Naive thymus-derived CD4-positive, alpha-beta T cell (primary cell): ENCODE data around the gene LRG1. TPM values are rescaled to one million over a fixed set of nuclear protein-coding genes. Genes with fewer than 3 reads are reported as not detected.

Experiments used
- ATAC-seq: fragments of 150-1000 bp; cut with Tn5 transposase; 2 replicates; pipeline ENCODE4 v1.10.0; 2021; ENCODE audit warnings: mild to moderate bottlenecking, moderate library complexity
- CTCF ChIA-PET: fragments of 350-600 bp; sonication (Branson Sonifier 250); formaldehyde crosslinking; loops from one replicate; lab custom pipeline; 2021; ENCODE audit warnings: antibody characterized with exemption; lab: Charles Lee
- POLR2A ChIA-PET: fragments of 350-600 bp; sonication (Branson Sonifier 250); formaldehyde crosslinking; loops from one replicate; lab custom pipeline; 2021; ENCODE audit warnings: antibody characterized with exemption, inconsistent platforms; lab: Charles Lee
- DNase-seq, 9 donors: peaks; one replicate each; pipeline versions ENCODE4 v3.0.0 to v3.0.0-alpha.2; 2020 to 2022; ENCODE audit warnings: mixed read lengths in 1 of 9
- H3K27ac ChIP-seq: one replicate; pipeline ENCODE4 v1.7.0; 2013; ENCODE audit warnings: mild to moderate bottlenecking, low read depth, low read length, moderate library complexity
- H3K27me3 ChIP-seq, 2 donors: one replicate each; pipeline ENCODE4 v1.7.0; 2013; ENCODE audit warnings: low read length in 2 of 2, mild to moderate bottlenecking in 2 of 2, moderate library complexity in 2 of 2; ENCODE audit not compliant: control insufficient read depth in 2 of 2, insufficient read depth in 2 of 2
- H3K36me3 ChIP-seq, 3 experiments: 1 replicate in 2 of 3; 2 replicates in 1 of 3; pipeline ENCODE4 v1.7.0; 2013; ENCODE audit warnings: low read length in 3 of 3, mild to moderate bottlenecking in 3 of 3, moderate library complexity in 1 of 3; ENCODE audit not compliant: insufficient read depth in 3 of 3, control insufficient read depth in 2 of 3
- H3K4me1 ChIP-seq, 2 donors: one replicate each; pipeline ENCODE4 v1.7.0; 2013; ENCODE audit warnings: low read length in 2 of 2, mild to moderate bottlenecking in 2 of 2, moderate library complexity in 1 of 2; ENCODE audit not compliant: control insufficient read depth in 2 of 2, insufficient read depth in 2 of 2
- H3K4me3 ChIP-seq: 2 replicates; pipeline ENCODE4 v1.7.0; 2013; ENCODE audit warnings: mild to moderate bottlenecking, low read length
- H3K9me3 ChIP-seq, 3 experiments: 1 replicate in 2 of 3; 2 replicates in 1 of 3; pipeline ENCODE4 v1.7.0; 2013; ENCODE audit warnings: low read length in 3 of 3; ENCODE audit not compliant: control insufficient read depth in 2 of 3
- H3K27ac Mint-ChIP-seq, 9 donors: one replicate each; pipeline ENCODE4 v1.8.0; 2020 to 2022; ENCODE audit warnings: mixed read lengths in 9 of 9, mild to moderate bottlenecking in 8 of 9, moderate library complexity in 5 of 9, inconsistent platforms in 2 of 9
- H3K27me3 Mint-ChIP-seq, 5 donors: one replicate each; pipeline ENCODE4 v1.8.0; 2021 to 2022; ENCODE audit warnings: mixed read lengths in 5 of 5, mild to moderate bottlenecking in 1 of 5
- H3K36me3 Mint-ChIP-seq, 5 donors: one replicate each; pipeline ENCODE4 v1.8.0; 2020 to 2022; ENCODE audit warnings: mixed read lengths in 5 of 5, mild to moderate bottlenecking in 3 of 5, inconsistent platforms in 1 of 5
- H3K4me1 Mint-ChIP-seq, 7 donors: one replicate each; pipeline ENCODE4 v1.8.0; 2020 to 2022; ENCODE audit warnings: mixed read lengths in 7 of 7, mild to moderate bottlenecking in 3 of 7, inconsistent platforms in 1 of 7
- H3K4me3 Mint-ChIP-seq, 10 donors: one replicate each; pipeline ENCODE4 v1.8.0; 2020 to 2022; ENCODE audit warnings: mild to moderate bottlenecking in 10 of 10, mixed read lengths in 10 of 10, moderate library complexity in 6 of 10, inconsistent platforms in 2 of 10
- H3K9me3 Mint-ChIP-seq, 11 donors: one replicate each; pipeline ENCODE4 v1.8.0; 2020 to 2022; ENCODE audit warnings: mixed read lengths in 11 of 11, mild to moderate bottlenecking in 4 of 11, inconsistent platforms in 1 of 11, moderate library complexity in 1 of 11
- intact Hi-C, 2 donors: fragments of 100-400 bp; cut with micrococcal nuclease; formaldehyde crosslinking; loops; one replicate each; pipeline ENCODE4 v1.15.1; 2023
- polyA plus RNA-seq, 2 donors: library from polyadenylated mRNA; unstranded; fragments of 300-500 nt; fragmentation: Illumina TruSeq; gene quantifications; one replicate each; pipeline ENCODE4 v1.2.3, GENCODE V29; 2021
- total RNA-seq, 6 experiments: library from RNA in 5 of 6; stranded (reverse) in 5 of 6; gene quantifications; 1 replicate in 5 of 6; 2 replicates in 1 of 6; pipeline ENCODE4 v1.2.3 and lab custom pipeline; 2021 to 2026

Gene LRG1
- total and polyA plus RNA-seq, 7 experiments from 2014 or later = 0.06 to 1.6 (median 0.50) TPM; not detected in 3

DNA sequence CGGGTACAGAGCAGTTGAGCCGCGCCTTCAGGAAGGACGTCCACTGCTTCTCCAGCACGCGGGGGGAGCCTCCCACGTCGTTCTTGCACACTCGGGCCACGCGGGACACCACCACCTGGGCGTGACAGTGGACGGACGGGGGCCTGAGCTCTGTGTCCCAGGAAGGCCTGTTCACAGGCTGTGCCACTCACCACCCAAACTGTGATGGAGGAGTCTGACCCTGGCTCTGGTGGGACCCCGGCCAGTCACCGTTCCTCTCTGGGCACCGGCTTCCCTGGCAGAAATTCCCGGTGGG, 12.6 kb upstream of the LRG1 start:
- ChIA-PET POLR2A (no interaction called here), CTCF (no interaction called here)
- DNase-seq (no peak), ATAC-seq (no peak)
- H3K36me3 ChIP-seq = no peaks in the 10 kb centered on the region
- peaks cover 0 to 6% (median 0%) of the 10 kb centered on the region in 11 donors for H3K9me3 Mint-ChIP-seq
- H3K4me1 ChIP-seq = no peaks in the 10 kb centered on the region
- H3K9me3 ChIP-seq = no peaks in the 10 kb centered on the region
- no peak overlapping the region for H3K4me3 ChIP-seq
- no peak overlapping the region for H3K27ac ChIP-seq
- intact Hi-C loops = no loop called here
- H3K4me3 Mint-ChIP-seq = no peak overlapping the region
- no peak overlapping the region for H3K27ac Mint-ChIP-seq
- peaks cover 0 to 10% (median 0%) of the 10 kb centered on the region in 7 donors for H3K4me1 Mint-ChIP-seq
- peaks cover 0 to 4% (median 0%) of the 10 kb centered on the region in 5 donors for H3K36me3 Mint-ChIP-seq
- H3K27me3 Mint-ChIP-seq = peaks cover 0 to 26% (median 6%) of the 10 kb centered on the region in 5 donors
- no peaks in the 10 kb centered on the region for H3K27me3 ChIP-seq

DNA sequence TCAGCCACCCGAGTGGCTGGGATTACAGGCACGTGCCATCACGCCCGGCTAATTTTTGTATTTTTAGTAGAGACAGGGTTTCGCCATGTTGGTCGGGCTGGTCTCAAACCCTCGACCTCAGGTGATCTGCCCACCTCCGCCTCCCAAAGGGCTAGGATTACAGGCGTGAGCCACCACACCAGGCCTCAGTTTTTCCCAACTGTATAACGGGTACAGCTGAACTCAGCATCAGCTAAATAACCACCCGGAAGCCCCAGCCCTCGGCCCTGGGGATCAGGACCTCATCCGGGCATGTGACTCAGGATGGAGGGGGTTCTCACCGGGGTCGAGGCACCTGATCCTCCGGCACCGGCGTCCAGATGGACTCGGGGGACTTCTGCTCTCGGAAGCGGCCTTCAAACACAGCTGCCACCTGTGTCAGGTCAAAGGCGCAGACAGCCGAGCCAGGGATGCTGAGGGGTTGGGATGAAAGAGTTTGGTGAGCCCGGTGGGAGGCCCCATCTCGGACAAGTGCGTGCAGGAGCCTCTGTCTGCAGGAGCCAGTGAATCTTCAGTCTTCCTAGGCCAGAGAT, 10.7 kb upstream of the LRG1 start:
- Histone ChIP-seq H3K36me3 (no peaks in the 10 kb centered on the region), H3K4me1 (no peaks in the 10 kb centered on the region), H3K9me3 (no peaks in the 10 kb centered on the region), H3K27me3 (no peaks in the 10 kb centered on the region), H3K27ac (no peak overlapping the region), H3K4me3 (no peak overlapping the region)
- Mint-ChIP-seq H3K9me3 (peaks cover 0 to 6% (median 0%) of the 10 kb centered on the region in 11 donors), H3K36me3 (peaks cover 0 to 4% (median 0%) of the 10 kb centered on the region in 5 donors), H3K27ac (no peak overlapping the region), H3K4me3 (no peak overlapping the region), H3K27me3 (peaks cover 0 to 26% (median 6%) of the 10 kb centered on the region in 5 donors), H3K4me1 (peaks cover 0 to 6% (median 0%) of the 10 kb centered on the region in 7 donors)
- ATAC-seq (no peak), DNase-seq (no peak)
- CTCF ChIA-PET = no interaction called here
- POLR2A ChIA-PET = no interaction called here
- intact Hi-C loops = no loop called here

DNA sequence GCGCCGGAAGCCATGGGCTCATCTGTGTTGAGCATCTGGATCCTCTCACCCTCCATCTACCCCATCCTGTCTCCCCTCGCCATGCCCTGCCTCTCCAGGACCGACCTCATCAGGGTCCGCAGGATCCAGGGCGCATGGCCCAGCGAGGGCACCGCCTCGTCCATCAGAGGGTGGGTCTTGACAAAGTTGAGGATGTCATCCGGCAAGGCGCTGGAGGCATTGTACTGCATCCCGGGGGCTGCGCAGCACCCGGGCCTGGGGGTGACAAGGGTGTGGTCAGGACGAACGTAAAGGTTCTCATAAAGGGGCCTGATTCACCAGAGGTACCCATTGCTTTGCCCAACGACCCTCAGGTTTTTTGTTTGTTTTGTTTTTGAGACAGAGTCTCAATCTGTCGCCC, 10.2 kb upstream of the LRG1 start:
- DNase-seq (no peak), ATAC-seq (no peak)
- peaks cover 0 to 4% (median 0%) of the 10 kb centered on the region in 5 donors for H3K36me3 Mint-ChIP-seq
- H3K4me3 Mint-ChIP-seq = no peak overlapping the region
- Histone ChIP-seq H3K27me3 (no peaks in the 10 kb centered on the region), H3K36me3 (no peaks in the 10 kb centered on the region), H3K27ac (no peak overlapping the region), H3K4me1 (no peaks in the 10 kb centered on the region), H3K9me3 (no peaks in the 10 kb centered on the region), H3K4me3 (no peak overlapping the region)
- peaks cover 0 to 26% (median 6%) of the 10 kb centered on the region in 5 donors for H3K27me3 Mint-ChIP-seq
- ChIA-PET POLR2A (no interaction called here), CTCF (no interaction called here)
- peaks cover 0 to 5% (median 0%) of the 10 kb centered on the region in 7 donors for H3K4me1 Mint-ChIP-seq
- peaks cover 0 to 6% (median 0%) of the 10 kb centered on the region in 11 donors for H3K9me3 Mint-ChIP-seq
- intact Hi-C loops = no loop called here
- no peak overlapping the region for H3K27ac Mint-ChIP-seq

DNA sequence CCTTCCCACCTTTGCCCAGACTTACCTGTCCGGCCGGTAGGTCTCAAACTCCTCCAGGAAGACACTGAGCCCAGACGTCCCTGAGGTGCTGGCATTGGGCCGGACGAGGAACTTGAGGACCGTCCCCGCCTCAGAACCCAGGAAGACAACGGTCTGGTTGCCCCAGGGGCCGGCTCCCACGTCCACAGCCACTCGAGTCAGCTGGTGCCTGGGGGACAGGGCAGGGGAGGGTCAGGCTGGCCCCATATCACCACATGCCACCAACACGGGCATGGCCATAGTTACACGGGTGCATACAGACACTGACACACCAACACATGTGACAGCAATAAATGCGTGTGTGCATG, 8.4 kb upstream of the LRG1 start:
- Mint-ChIP-seq H3K4me1 (peaks cover 0 to 5% (median 0%) of the 10 kb centered on the region in 7 donors), H3K9me3 (peaks cover 0 to 3% (median 0%) of the 10 kb centered on the region in 11 donors), H3K27ac (no peak overlapping the region), H3K27me3 (peaks cover 0 to 20% (median 6%) of the 10 kb centered on the region in 5 donors), H3K36me3 (peaks cover 0 to 4% (median 0%) of the 10 kb centered on the region in 5 donors), H3K4me3 (no peak overlapping the region)
- CTCF ChIA-PET = interaction anchor here (0.7 to 1.0 kb wide), 2 partner anchors 26 to 45 kb away, joined by 3 to 4 read pairs; no protein-coding TSS in a partner anchor
- H3K9me3 ChIP-seq = no peaks in the 10 kb centered on the region
- no peaks in the 10 kb centered on the region for H3K36me3 ChIP-seq
- ATAC-seq (no peak), DNase-seq (no peak)
- no peaks in the 10 kb centered on the region for H3K4me1 ChIP-seq
- no peak overlapping the region for H3K4me3 ChIP-seq
- POLR2A ChIA-PET = no interaction called here
- no peaks in the 10 kb centered on the region for H3K27me3 ChIP-seq
- H3K27ac ChIP-seq = no peak overlapping the region
- intact Hi-C loops = no loop called here

DNA sequence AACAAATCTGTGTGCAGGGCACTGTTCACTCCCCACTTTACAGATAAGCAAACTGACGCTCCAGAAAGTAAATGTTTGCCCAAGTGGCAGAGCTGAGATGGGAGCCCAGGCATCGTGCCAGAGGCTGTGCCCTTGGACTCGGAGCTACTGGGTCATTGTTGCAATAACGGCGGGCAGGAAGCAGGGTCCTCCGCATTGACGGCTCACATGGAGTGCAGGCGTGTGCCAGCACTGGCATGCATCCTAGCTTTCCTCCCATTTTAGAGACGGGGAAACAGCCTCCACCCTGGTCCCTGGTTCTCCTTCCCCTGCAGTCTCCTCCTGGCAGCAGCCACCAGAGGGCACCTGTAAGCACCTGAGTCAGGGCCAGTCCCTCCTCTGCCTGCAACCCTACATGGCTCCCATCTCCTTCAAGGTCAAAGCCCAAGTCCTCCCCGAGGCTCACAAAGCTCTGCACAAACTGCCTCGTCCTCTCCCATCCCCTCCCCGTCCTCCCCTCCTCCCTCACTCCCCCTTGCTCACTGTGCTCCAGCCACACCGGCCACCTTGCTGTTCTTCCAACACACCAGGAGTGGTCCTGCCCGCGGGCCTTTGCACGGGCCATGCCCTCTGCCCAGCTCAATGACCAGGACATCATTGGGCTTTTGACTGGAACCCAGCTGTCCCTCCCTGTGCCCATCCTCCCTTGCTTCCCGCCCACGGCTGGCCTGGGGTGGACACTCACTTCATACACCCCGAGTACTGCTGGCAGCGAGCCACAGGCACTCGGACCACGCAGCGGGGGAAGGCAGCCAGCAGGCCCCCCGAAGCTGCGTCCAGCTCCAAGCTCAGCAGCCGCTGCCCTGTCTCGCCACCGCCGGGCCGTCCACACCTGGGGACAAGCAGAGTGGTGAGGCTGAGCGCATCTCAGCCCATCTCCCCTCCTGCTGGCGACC, 7.7 kb upstream of the LRG1 start:
- H3K4me1 Mint-ChIP-seq = peaks cover 0 to 5% (median 0%) of the 10 kb centered on the region in 7 donors
- POLR2A ChIA-PET = no interaction called here
- H3K27me3 Mint-ChIP-seq = peaks cover 0 to 14% (median 6%) of the 10 kb centered on the region in 5 donors
- no peak for ATAC-seq
- Histone ChIP-seq H3K4me3 (no peak overlapping the region), H3K36me3 (no peaks in the 10 kb centered on the region), H3K27ac (no peak overlapping the region), H3K27me3 (no peaks in the 10 kb centered on the region), H3K4me1 (no peaks in the 10 kb centered on the region), H3K9me3 (no peaks in the 10 kb centered on the region)
- peaks cover 0 to 2% (median 0%) of the 10 kb centered on the region in 11 donors for H3K9me3 Mint-ChIP-seq
- no peak for DNase-seq
- H3K27ac Mint-ChIP-seq = no peak overlapping the region
- peaks cover 0 to 4% (median 0%) of the 10 kb centered on the region in 5 donors for H3K36me3 Mint-ChIP-seq
- CTCF ChIA-PET = interaction anchor here (1.0 to 1.1 kb wide), 2 partner anchors 20 to 45 kb away, joined by 3 to 4 read pairs; no protein-coding TSS in a partner anchor
- H3K4me3 Mint-ChIP-seq = no peak overlapping the region
- intact Hi-C loops = no loop called here

DNA sequence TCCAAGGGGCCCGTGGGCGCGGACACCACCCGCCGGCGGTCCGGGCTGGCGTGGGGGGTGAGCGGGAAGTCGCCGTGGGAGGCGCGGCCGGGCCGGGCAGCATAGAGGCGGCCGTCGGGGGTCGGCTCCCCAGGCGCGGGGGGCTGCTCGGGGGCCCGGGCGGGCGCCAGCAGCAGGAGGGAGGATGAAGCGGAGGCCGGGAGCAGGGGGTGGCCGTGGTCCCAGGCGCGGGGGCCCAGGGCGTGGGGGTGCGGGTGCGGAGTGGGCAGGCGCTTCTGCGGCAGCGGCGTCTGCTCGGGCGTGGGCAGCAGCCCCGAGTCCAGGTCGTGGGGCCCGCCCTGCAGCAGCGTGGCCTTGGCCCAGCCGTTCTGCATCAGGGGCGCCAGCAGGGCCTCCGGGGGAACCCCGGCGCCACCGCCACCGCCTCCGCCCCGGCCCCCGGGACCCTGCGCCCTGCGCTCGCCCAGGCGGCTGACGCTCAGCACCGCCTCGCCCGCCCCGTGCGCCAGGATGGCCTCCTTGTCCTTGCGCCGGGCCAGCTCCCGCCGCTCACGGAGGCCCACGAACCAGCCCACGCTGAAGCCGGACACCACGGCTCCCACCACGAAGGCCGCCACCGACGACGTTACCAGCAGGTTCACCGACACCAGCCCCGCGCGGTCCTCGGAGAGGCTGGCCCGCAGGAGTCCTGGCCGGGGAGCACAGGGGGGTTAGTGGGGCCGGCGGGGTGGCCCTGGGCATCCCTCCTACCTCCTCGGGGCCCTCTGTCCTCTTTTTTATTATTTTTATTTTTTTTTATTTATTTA, 4.2 kb upstream of the LRG1 start:
- peaks cover 0 to 18% (median 3%) of the 10 kb centered on the region in 5 donors for H3K27me3 Mint-ChIP-seq
- peaks cover 0 to 6% (median 0%) of the 10 kb centered on the region in 11 donors for H3K9me3 Mint-ChIP-seq
- ATAC-seq (no peak), DNase-seq (no peak)
- CTCF ChIA-PET = no interaction called here
- intact Hi-C loops = no loop called here
- Histone ChIP-seq H3K4me1 (no peaks in the 10 kb centered on the region), H3K36me3 (no peaks in the 10 kb centered on the region), H3K27ac (no peak overlapping the region), H3K27me3 (no peaks in the 10 kb centered on the region), H3K9me3 (peaks cover 0 to 4% (median 0%) of the 10 kb centered on the region in 3 experiments), H3K4me3 (no peak overlapping the region)
- H3K4me1 Mint-ChIP-seq = peaks cover 0 to 10% (median 6%) of the 10 kb centered on the region in 7 donors
- POLR2A ChIA-PET = no interaction called here
- H3K27ac Mint-ChIP-seq = no peak overlapping the region
- peaks cover 0 to 4% (median 0%) of the 10 kb centered on the region in 5 donors for H3K36me3 Mint-ChIP-seq
- no peak overlapping the region for H3K4me3 Mint-ChIP-seq
